GM12873 (cell line): ENCODE results near the gene HDGFL3.

Experiments used
- CTCF ChIP-seq: IDR thresholded peaks from 2 replicates; pipeline ENCODE4 v1.5.1; 2012; ENCODE audit warnings: low read depth, mild to moderate bottlenecking, moderate library complexity, low read length, control low read depth; ENCODE audit not compliant: insufficient read depth; ENCODE audit errors: missing control alignments

Gene HDGFL3

GRCh38 chr15:83099290-83099689 lies 108.3 kb downstream of the HDGFL3 start:
- no peak for TF ChIP-seq CTCF

GRCh38 chr15:83098079-83098478 lies 109.5 kb downstream of the HDGFL3 start:
- no peak for TF ChIP-seq CTCF

- TF ChIP-seq CTCF, result no peak
These were observed 113.0 kb downstream of the HDGFL3 start for GRCh38 chr15:83094583-83094982.

- no peak for TF ChIP-seq CTCF
These were observed 115.2 kb downstream of the HDGFL3 start for GRCh38 chr15:83092309-83092976.

GRCh38 chr15:83090465-83090864 lies 117.2 kb downstream of the HDGFL3 start:
- no peak for TF ChIP-seq CTCF

- TF ChIP-seq CTCF, result no peak
These were observed 118.7 kb downstream of the HDGFL3 start for GRCh38 chr15:83088876-83089275.

GRCh38 chr15:83087576-83087975 lies 120.0 kb downstream of the HDGFL3 start:
- no peak for TF ChIP-seq CTCF
